ENCODE results near the gene PHACTR1.

The PHACTR1 gene

GRCh38 chr6:13175759-13176158 is 459.2 kb downstream of the PHACTR1 start:
- H3K79me2 ChIP-seq, result no peaks in the 10 kb centered on the region
- H3K27ac ChIP-seq, result no peak overlapping the region
- no peaks in the 10 kb centered on the region for H3K36me3 ChIP-seq (ENCODE audit: control insufficient read depth, insufficient read depth, low read length)
- H3K9me3 ChIP-seq (ENCODE audit: control insufficient read depth, low read length), result no peaks in the 10 kb centered on the region
- H3K27me3 ChIP-seq (ENCODE audit: control insufficient read depth, insufficient read depth, low read length), result no peaks in the 10 kb centered on the region
- H2AFZ ChIP-seq, result no peak overlapping the region
- TF ChIP-seq CTCF (IDR thresholded peaks at IDR 0.05), result no peak
- H3K4me1 ChIP-seq, result no peaks in the 10 kb centered on the region
- no peak overlapping the region for H3K4me3 ChIP-seq (ENCODE audit: low read depth, low read length)
- H3K9ac ChIP-seq, result no peak overlapping the region
- H3K4me2 ChIP-seq (ENCODE audit: low read length), result no peak overlapping the region

- H3K79me2 ChIP-seq, result no peaks in the 10 kb centered on the region
- H2AFZ ChIP-seq, result no peak overlapping the region
- H3K27me3 ChIP-seq (ENCODE audit: control insufficient read depth, insufficient read depth, low read length), result no peaks in the 10 kb centered on the region
- no peak overlapping the region for H3K9ac ChIP-seq
- H3K27ac ChIP-seq, result no peak overlapping the region
- no peaks in the 10 kb centered on the region for H3K36me3 ChIP-seq (ENCODE audit: control insufficient read depth, insufficient read depth, low read length)
- no peaks in the 10 kb centered on the region for H3K9me3 ChIP-seq (ENCODE audit: control insufficient read depth, low read length)
- no peak overlapping the region for H3K4me3 ChIP-seq (ENCODE audit: low read depth, low read length)
- no peak overlapping the region for H3K4me2 ChIP-seq (ENCODE audit: low read length)
- no peaks in the 10 kb centered on the region for H3K4me1 ChIP-seq
- no peak for TF ChIP-seq CTCF (IDR thresholded peaks at IDR 0.05)
Observed at GRCh38 chr6:13177664-13178063, 461.1 kb downstream of the PHACTR1 start.

GRCh38 chr6:13178107-13178506 is 461.5 kb downstream of the PHACTR1 start:
- H3K4me2 ChIP-seq (ENCODE audit: low read length), result no peak overlapping the region
- no peaks in the 10 kb centered on the region for H3K27me3 ChIP-seq (ENCODE audit: control insufficient read depth, insufficient read depth, low read length)
- H3K79me2 ChIP-seq, result no peaks in the 10 kb centered on the region
- no peaks in the 10 kb centered on the region for H3K9me3 ChIP-seq (ENCODE audit: control insufficient read depth, low read length)
- H3K4me3 ChIP-seq (ENCODE audit: low read depth, low read length), result no peak overlapping the region
- TF ChIP-seq CTCF (IDR thresholded peaks at IDR 0.05), result no peak
- H3K4me1 ChIP-seq, result no peaks in the 10 kb centered on the region
- H3K36me3 ChIP-seq (ENCODE audit: control insufficient read depth, insufficient read depth, low read length), result no peaks in the 10 kb centered on the region
- no peak overlapping the region for H3K27ac ChIP-seq
- no peak overlapping the region for H3K9ac ChIP-seq
- no peak overlapping the region for H2AFZ ChIP-seq

- Histone ChIP-seq H3K4me1 (no peaks in the 10 kb centered on the region), H3K79me2 (no peaks in the 10 kb centered on the region), H3K27me3 (ENCODE audit: control insufficient read depth, insufficient read depth, low read length) (no peaks in the 10 kb centered on the region), H3K9me3 (ENCODE audit: control insufficient read depth, low read length) (no peaks in the 10 kb centered on the region), H3K4me3 (ENCODE audit: low read depth, low read length) (no peak overlapping the region), H3K27ac (no peak overlapping the region), H3K4me2 (ENCODE audit: low read length) (no peak overlapping the region), H3K36me3 (ENCODE audit: control insufficient read depth, insufficient read depth, low read length) (no peaks in the 10 kb centered on the region), H3K9ac (no peak overlapping the region), H2AFZ (no peak overlapping the region)
- TF ChIP-seq CTCF (IDR thresholded peaks at IDR 0.05), result no peak
Observed at GRCh38 chr6:13180538-13180937, 464.0 kb downstream of the PHACTR1 start.

- no peaks in the 10 kb centered on the region for H3K27me3 ChIP-seq (ENCODE audit: control insufficient read depth, insufficient read depth, low read length)
- H3K36me3 ChIP-seq (ENCODE audit: control insufficient read depth, insufficient read depth, low read length), result no peaks in the 10 kb centered on the region
- H3K9ac ChIP-seq, result no peak overlapping the region
- H3K4me1 ChIP-seq, result no peaks in the 10 kb centered on the region
- no peak overlapping the region for H3K27ac ChIP-seq
- H2AFZ ChIP-seq, result no peak overlapping the region
- no peak overlapping the region for H3K4me3 ChIP-seq (ENCODE audit: low read depth, low read length)
- no peaks in the 10 kb centered on the region for H3K79me2 ChIP-seq
- H3K4me2 ChIP-seq (ENCODE audit: low read length), result no peak overlapping the region
- no peaks in the 10 kb centered on the region for H3K9me3 ChIP-seq (ENCODE audit: control insufficient read depth, low read length)
- TF ChIP-seq CTCF (IDR thresholded peaks at IDR 0.05), result no peak
Observed at GRCh38 chr6:13181393-13181792, 464.8 kb downstream of the PHACTR1 start.
